Thoracic aorta (tissue), 2 donors: Measurements from ENCODE around the gene NEMP1. TPM values are rescaled to one million over a fixed set of nuclear protein-coding genes. Genes with fewer than 3 reads are reported as not detected.

ENCODE experiments used
- ATAC-seq: fragments of 150-250 bp; one replicate; pipeline ENCODE4 v1.8.0; 2017; ENCODE audit warnings: low read depth; ENCODE audit not compliant: insufficient number of reproducible peaks, low FRiP score
- DNase-seq: peaks from one replicate; pipeline ENCODE4 v3.0.0-alpha.2; 2020; ENCODE audit warnings: low spot score
- H3K27ac ChIP-seq, 2 donors: fragments of 200-600 bp; sonication (generic); 1 replicate in 1 of 2; 2 replicates in 1 of 2; pipeline ENCODE4 v1.5.1; 2016; ENCODE audit warnings: mild to moderate bottlenecking in 2 of 2, moderate library complexity in 2 of 2
- H3K27me3 ChIP-seq: fragments of 200-600 bp; sonication (generic); replicated peaks from 2 replicates; pipeline ENCODE4 v1.6.0; 2016; ENCODE audit warnings: mild to moderate bottlenecking; ENCODE audit not compliant: insufficient read depth
- H3K36me3 ChIP-seq: fragments of 200-600 bp; sonication (generic); one replicate; pipeline ENCODE4 v1.5.1; 2016
- H3K4me1 ChIP-seq, 2 donors: fragments of 200-600 bp; sonication (generic); 1 replicate in 1 of 2; 2 replicates in 1 of 2; pipeline versions ENCODE4 v1.5.1 to v1.6.0; 2016; ENCODE audit warnings: low read depth in 2 of 2, mild to moderate bottlenecking in 1 of 2; ENCODE audit not compliant: control insufficient read depth in 1 of 2
- H3K4me3 ChIP-seq: fragments of 200-600 bp; sonication (generic); 2 replicates; pipeline ENCODE4 v1.5.1; 2016; ENCODE audit warnings: mild to moderate bottlenecking
- H3K9me3 ChIP-seq: fragments of 200-600 bp; sonication (generic); 2 replicates; pipeline ENCODE4 v1.5.1; 2016
- CTCF ChIP-seq: fragments of 200-600 bp; sonication (generic); IDR thresholded peaks from one replicate; pipeline ENCODE4 v1.5.1; 2019; ENCODE audit warnings: antibody characterized with exemption
- total RNA-seq, 2 donors: library from RNA; depleted of rRNA; stranded (reverse); fragments of >200 nt; gene quantifications; one replicate each; pipeline versions ENCODE4 v1.1.0 to v1.2.3, GENCODE V29; 2016

The NEMP1 gene
- total RNA-seq, 2 donors from 2014 or later: 6.6 to 6.9 TPM

- Histone ChIP-seq H3K4me1 (peaks cover 0 to 14% of the 10 kb centered on the region in 2 donors), H3K4me3 (no peak overlapping the region), H3K27me3 (no peaks in the 10 kb centered on the region), H3K27ac (no peak overlapping the region), H3K36me3 (no peaks in the 10 kb centered on the region), H3K9me3 (no peaks in the 10 kb centered on the region)
- TF ChIP-seq CTCF: no peak
- DNase-seq (no peak), ATAC-seq (no peak)
Observed at GRCh38 chr12:57118711-57119271, 40.2 kb upstream of the NEMP1 start.

- Histone ChIP-seq H3K27ac (no peak overlapping the region), H3K27me3 (no peaks in the 10 kb centered on the region), H3K9me3 (no peaks in the 10 kb centered on the region), H3K4me3 (no peak overlapping the region), H3K36me3 (no peaks in the 10 kb centered on the region), H3K4me1 (peaks cover 0 to 22% of the 10 kb centered on the region in 2 donors)
- DNase-seq (no peak), ATAC-seq (no peak)
- TF ChIP-seq CTCF: no peak
Observed at GRCh38 chr12:57116580-57117281, 38.1 kb upstream of the NEMP1 start.

GRCh38 chr12:57112492-57113294 is 34.1 kb upstream of the NEMP1 start:
- H3K9me3 ChIP-seq: no peaks in the 10 kb centered on the region
- ATAC-seq: peak; percentile 10

GRCh38 chr12:57111031-57111734 is 32.6 kb upstream of the NEMP1 start, which contains the start of gene STAT6:
STAT6 (minus strand) TSS chr12:57111362; CDS start chr12:57108278, 3,084 bp downstream.
- ATAC-seq: peak; percentile 31
- Histone ChIP-seq H3K4me3 (peak within 1 kb of the TSS; percentile 79), H3K36me3 (peaks cover 18% of the 10 kb centered on the region), H3K27me3 (no peaks in the 10 kb centered on the region), H3K4me1 (peaks cover 16 to 36% of the 10 kb centered on the region in 2 donors), H3K9me3 (no peaks in the 10 kb centered on the region), H3K27ac (peak within 1 kb of the TSS; percentile 95)
- no peak for DNase-seq
- TF ChIP-seq CTCF: no peak

More at GRCh38 chr12:57112492-57113294, 34.1 kb upstream of the NEMP1 start:
- TF ChIP-seq CTCF: peak; percentile 69
- no peak for DNase-seq
- peaks cover 4% of the 10 kb centered on the region for H3K36me3 ChIP-seq
- peaks cover 16 to 31% of the 10 kb centered on the region in 2 donors for H3K4me1 ChIP-seq
- peak overlapping the region; percentile 95 for H3K27ac ChIP-seq
- H3K27me3 ChIP-seq: no peaks in the 10 kb centered on the region
- peak overlapping the region; percentile 79 for H3K4me3 ChIP-seq
